GM18907 (cell line): ENCODE results near the gene ANKRD27.
A peak's percentile ranks its signal among the peaks of the same experiment; 100 is the strongest.

Source experiments
- ATAC-seq: cut with Tn5 transposase; IDR thresholded peaks from one replicate; pipeline ENCODE4 v1.9.1; 2021; ENCODE audit warnings: mild to moderate bottlenecking, moderate library complexity; ENCODE audit not compliant: unreplicated experiment

Gene ANKRD27

GRCh38 chr19:32691291-32691951 lies 16.4 kb upstream of the ANKRD27 start, which contains the start of gene NUDT19:
Gene NUDT19, plus strand, starts transcription at chr19:32691821. Its CDS starts 140 bp downstream, at chr19:32691961.
- ATAC-seq: peak; percentile 90

GRCh38 chr19:32688311-32688710 lies 13.3 kb upstream of the ANKRD27 start:
- ATAC-seq: no peak

GRCh38 chr19:32687681-32688080 lies 12.7 kb upstream of the ANKRD27 start:
- no peak for ATAC-seq

GRCh38 chr19:32686847-32687475 lies 12.0 kb upstream of the ANKRD27 start:
- no peak for ATAC-seq

GRCh38 chr19:32682317-32682716 lies 7.3 kb upstream of the ANKRD27 start:
- no peak for ATAC-seq

- no peak for ATAC-seq
Measured at GRCh38 chr19:32680986-32681385, 6.0 kb upstream of the ANKRD27 start.

GRCh38 chr19:32677657-32678056 lies 2.7 kb upstream of the ANKRD27 start:
- ATAC-seq: no peak

- ATAC-seq: no peak
Measured at GRCh38 chr19:32676895-32677359, 1.9 kb upstream of the ANKRD27 start.

GRCh38 chr19:32676186-32676894 lies 1.4 kb upstream of the ANKRD27 start:
- ATAC-seq: no peak

GRCh38 chr19:32675720-32676185 lies 773 bp upstream of the ANKRD27 start, which contains the start of gene RGS9BP:
Gene RGS9BP, plus strand, starts transcription at chr19:32675848. Its CDS starts 416 bp downstream, at chr19:32676264.
- peak; percentile 23 for ATAC-seq

- ATAC-seq: no peak
Measured at GRCh38 chr19:32674153-32674930, 638 bp downstream of the ANKRD27 start.

- ATAC-seq: no peak
Measured at GRCh38 chr19:32673573-32673972, 1.4 kb downstream of the ANKRD27 start.

GRCh38 chr19:32672841-32673240 lies 2.1 kb downstream of the ANKRD27 start:
- ATAC-seq: no peak

- no peak for ATAC-seq
Measured at GRCh38 chr19:32671883-32672593, 2.9 kb downstream of the ANKRD27 start.

- no peak for ATAC-seq
Measured at GRCh38 chr19:32669310-32669709, 5.7 kb downstream of the ANKRD27 start.

- ATAC-seq: no peak
Measured at GRCh38 chr19:32666084-32666483, 8.9 kb downstream of the ANKRD27 start.

GRCh38 chr19:32662186-32662585 lies 12.8 kb downstream of the ANKRD27 start:
- ATAC-seq: no peak

- no peak for ATAC-seq
Measured at GRCh38 chr19:32661318-32661717, 13.7 kb downstream of the ANKRD27 start.

GRCh38 chr19:32658527-32658926 lies 16.5 kb downstream of the ANKRD27 start:
- no peak for ATAC-seq

- no peak for ATAC-seq
Measured at GRCh38 chr19:32658075-32658474, 16.9 kb downstream of the ANKRD27 start.
